GM10266 (cell line): ENCODE data around the gene GSE1.
A peak's percentile ranks its signal among the peaks of the same experiment; 100 is the strongest.

Experiments
- DNase-seq: peaks from one replicate; pipeline ENCODE4 v3.0.0; 2012; ENCODE audit errors: extremely low spot score
- TF ChIP-seq, protein P1 (sequence below): IDR thresholded peaks from 2 replicates; pipeline ENCODE4 v1.5.1; 2012; ENCODE audit warnings: mild to moderate bottlenecking, low read depth; ENCODE audit not compliant: control insufficient read depth, insufficient read depth; ENCODE audit errors: missing control alignments

Gene GSE1

DNA sequence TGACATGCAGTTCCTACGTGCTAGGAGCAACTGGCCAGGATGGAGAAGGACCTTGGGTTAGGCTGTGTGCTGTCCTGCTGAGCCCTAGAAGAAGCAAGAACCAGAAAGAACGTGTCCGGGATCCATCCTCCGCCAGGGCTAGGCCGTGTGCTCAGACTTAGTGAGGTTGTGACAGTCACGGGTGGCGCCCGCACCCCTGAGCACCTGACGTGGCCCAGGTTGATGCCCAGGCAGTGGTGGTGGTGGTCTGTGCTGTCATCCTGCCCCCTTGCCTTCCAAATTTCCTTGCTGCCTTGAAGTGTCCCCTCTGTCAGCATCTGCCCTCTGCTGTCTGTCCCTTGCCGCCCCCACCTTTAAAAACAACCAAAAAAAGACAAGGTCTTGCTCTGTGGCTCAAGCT is 4.2 kb upstream of the GSE1 start:
- TF ChIP-seq, protein P1, sequence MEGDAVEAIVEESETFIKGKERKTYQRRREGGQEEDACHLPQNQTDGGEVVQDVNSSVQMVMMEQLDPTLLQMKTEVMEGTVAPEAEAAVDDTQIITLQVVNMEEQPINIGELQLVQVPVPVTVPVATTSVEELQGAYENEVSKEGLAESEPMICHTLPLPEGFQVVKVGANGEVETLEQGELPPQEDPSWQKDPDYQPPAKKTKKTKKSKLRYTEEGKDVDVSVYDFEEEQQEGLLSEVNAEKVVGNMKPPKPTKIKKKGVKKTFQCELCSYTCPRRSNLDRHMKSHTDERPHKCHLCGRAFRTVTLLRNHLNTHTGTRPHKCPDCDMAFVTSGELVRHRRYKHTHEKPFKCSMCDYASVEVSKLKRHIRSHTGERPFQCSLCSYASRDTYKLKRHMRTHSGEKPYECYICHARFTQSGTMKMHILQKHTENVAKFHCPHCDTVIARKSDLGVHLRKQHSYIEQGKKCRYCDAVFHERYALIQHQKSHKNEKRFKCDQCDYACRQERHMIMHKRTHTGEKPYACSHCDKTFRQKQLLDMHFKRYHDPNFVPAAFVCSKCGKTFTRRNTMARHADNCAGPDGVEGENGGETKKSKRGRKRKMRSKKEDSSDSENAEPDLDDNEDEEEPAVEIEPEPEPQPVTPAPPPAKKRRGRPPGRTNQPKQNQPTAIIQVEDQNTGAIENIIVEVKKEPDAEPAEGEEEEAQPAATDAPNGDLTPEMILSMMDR = no peak
- no peak for DNase-seq

DNA sequence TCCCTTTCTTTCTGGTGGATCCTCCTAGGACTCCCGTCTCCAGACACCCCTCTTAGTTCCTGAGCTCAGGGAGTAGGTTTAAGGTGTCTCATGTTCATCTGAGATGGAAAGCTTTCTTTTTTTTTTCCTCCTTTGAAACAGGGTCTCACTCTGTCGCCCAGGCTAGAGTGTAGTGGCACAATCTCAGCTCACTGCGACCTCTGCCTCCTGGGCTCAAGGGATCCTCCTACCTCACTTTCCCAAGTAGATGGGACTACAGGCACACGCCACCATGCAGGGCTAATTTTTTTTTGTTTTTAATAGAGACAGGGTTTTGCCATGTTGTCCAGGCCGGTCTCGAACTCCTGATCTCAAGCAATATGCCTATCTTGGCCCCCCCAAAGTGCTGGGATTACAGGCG is 3.6 kb upstream of the GSE1 start:
- TF ChIP-seq, protein P1 = no peak
- no peak for DNase-seq

DNA sequence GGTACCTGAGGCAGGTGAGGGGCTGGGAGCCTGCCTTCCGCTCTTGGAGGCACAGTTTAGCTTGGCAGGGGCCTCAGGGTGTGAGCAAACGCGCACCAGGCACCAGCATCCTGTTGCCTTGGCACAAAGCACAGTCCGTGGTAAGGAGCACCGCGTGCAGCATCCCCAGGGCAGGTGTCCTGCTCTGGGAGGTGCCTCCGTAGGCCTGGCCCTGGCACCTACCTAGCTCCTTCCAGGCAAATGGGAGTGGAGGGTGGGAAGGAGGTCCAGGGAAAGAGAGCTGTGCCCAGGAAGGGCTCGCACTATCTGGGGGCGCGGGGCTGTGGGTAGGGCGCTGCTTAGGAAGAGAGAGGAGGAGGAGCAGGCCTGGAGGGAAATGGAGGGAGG is 3.1 kb upstream of the GSE1 start:
- no peak for DNase-seq
- TF ChIP-seq, protein P1 = no peak

DNA sequence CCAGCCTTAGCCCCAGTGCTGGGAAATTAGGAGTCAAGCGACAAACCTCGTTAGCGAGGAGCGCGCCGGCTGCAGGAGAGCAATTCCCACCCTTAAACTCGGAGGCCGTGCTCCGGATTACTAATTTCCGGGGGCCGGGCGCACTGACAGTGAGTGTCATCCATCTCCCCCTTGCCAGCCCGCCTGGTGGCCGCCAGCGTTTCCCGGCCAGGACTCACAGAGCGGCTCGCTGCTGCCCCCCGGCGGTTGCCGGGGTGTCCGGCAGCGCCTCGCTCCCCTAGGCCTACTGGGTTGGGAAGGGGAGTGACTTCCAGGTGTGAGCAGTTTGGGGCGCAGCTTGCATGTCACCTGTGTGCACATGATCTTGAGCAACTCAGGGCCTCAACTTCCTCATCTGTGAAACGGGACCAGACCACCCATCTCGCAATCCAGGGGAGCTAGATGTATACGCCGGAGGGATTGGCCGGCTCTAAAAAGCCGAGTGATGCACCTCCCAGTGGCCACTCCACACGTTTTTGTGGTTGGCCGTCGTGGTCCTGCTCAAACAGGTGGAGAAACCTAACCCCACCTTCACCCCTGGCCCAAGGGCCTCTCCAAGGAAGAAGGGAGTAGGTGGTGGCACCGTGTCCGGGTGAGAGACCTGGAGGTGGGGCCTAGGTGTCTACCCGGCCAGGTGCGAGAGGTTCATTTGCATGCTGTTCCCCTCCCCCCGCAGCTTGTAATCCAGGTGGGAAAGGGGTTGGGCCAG is 2.5 kb upstream of the GSE1 start:
- TF ChIP-seq, protein P1 = peak; percentile 90
- DNase-seq = peak; percentile 91

DNA sequence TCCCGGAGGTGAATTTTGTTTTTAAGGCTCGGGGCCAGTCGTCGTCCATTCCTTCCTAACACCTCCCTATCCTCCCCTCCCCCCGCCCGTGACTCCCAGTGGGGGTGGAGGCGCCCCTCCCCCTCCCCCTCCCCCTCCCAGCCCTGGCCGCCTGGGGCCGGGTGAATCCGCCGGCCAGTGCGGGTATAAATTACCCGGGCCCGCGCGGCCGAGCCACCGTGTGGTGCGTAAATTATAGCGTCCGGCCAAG is 2.0 kb upstream of the GSE1 start:
- no peak for DNase-seq
- TF ChIP-seq, protein P1 = no peak

DNA sequence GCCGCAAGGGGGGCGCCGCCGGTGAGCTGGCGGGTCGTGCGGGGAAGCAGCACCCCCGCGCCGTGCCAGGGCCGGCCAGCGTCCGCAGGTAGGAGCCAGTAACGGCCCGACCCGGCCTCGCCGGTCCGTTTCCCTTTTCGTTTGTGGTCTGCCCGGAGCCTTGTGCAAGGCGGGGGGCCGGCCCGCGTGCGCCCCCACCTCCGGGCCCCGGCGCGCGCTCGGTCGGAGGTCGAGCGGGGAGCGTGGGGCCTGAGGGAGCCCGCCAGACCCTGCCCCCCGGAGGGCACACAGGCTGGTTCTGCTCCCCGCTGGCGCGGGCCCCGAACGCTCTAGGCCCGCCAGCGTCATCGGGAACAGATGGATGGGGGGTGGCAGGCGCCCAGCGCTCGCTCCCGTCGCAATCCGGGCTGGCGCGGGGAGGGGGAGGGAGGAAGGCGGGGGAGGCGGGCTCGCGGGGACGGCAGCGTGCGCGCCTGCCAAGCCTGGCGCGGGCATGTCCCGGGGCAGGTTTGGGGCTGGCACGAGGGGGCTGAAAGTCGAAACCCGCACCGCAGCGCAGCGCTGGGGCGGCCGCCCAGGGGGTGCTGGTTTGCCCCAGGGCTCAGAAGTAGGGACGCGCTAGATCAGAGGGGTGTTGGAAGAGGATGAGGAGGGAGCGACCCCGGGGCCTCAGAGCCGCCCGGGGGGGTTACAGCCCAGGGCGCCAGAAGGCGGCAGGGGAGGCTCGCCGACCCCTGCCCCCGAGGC is 1.5 kb upstream of the GSE1 start:
- DNase-seq = peak; percentile 70
- TF ChIP-seq, protein P1 = peak; percentile 13

DNA sequence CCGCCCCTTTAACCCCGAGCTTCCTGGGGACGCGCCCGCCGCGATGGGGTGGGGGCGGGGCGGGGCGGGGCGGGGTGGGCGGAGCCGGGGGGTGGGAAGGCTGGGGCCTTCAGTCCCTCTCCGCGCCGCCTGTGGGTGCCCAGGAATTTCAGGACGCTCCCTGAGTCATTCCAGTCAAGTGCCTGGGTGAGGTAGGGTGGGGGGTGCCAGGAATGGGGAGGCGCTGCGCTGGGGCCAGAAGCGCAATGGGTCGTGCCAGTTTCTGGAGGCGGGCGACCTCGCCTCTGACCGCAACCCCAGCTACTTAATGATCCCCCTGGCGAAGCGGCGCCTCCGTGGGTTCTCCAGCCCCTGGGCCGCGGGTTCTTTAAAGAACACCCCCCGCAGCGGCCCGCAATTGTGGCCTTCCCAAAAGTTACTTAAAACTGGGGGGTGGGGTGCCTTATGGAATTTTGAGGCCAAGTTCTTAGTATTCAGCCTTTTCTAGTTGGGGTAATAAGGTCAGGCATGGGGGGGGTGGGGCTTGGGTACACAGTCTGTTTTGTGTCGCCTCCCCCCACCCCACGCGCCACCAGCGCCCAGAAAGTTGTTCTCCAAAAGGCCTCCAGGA is 826 bp upstream of the GSE1 start:
- TF ChIP-seq, protein P1 = no peak
- peak; percentile 84 for DNase-seq
